GM12874 (cell line): ENCODE results near the gene PLA2G5.

Experiments
- CTCF ChIP-seq: IDR thresholded peaks from 2 replicates; pipeline ENCODE4 v1.5.1; 2011; ENCODE audit warnings: low read depth, mild to moderate bottlenecking, control low read depth, low read length, moderate library complexity; ENCODE audit not compliant: insufficient read depth

The PLA2G5 gene

GRCh38 chr1:20093940-20094391, 24.0 kb downstream of the PLA2G5 start:
- no peak for TF ChIP-seq CTCF

- TF ChIP-seq CTCF: no peak
Observed at GRCh38 chr1:20095564-20096434, 25.8 kb downstream of the PLA2G5 start.

- no peak for TF ChIP-seq CTCF
Observed at GRCh38 chr1:20096840-20097447, 26.9 kb downstream of the PLA2G5 start.

GRCh38 chr1:20099533-20099932, 29.5 kb downstream of the PLA2G5 start:
- TF ChIP-seq CTCF: no peak

- peak; percentile 90 for TF ChIP-seq CTCF
Observed at GRCh38 chr1:20100632-20101355, 30.8 kb downstream of the PLA2G5 start.

- TF ChIP-seq CTCF: no peak
Observed at GRCh38 chr1:20102875-20103274, 32.9 kb downstream of the PLA2G5 start.

GRCh38 chr1:20105856-20106255, 35.9 kb downstream of the PLA2G5 start:
- no peak for TF ChIP-seq CTCF
